Fibroblast of skin of right biceps (primary cell): ENCODE results near the gene NXPE3.
A peak's percentile ranks its signal among the peaks of the same experiment; 100 is the strongest.

ENCODE experiments used
- DNase-seq: peaks from one replicate; pipeline ENCODE4 v3.0.0-alpha.2; 2013

Gene NXPE3

DNA sequence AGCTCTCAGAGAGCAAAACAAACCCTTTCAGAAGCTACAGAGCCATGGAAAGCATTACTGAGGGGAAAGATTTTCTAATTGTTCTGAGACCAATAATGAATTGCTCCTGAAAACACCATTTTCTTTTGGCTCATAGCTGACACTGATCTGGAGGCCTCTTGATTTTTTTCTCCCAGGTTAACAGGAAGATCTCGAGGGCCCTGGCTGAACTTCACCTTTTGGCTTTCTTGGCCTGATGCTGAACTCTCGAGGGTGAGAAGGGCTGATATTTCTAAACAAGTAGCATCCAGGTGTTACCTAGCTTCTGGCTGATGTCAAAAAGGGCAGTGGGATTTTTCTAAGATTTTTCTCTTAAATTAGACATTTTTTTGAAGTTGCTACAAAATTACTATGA, 50.4 kb downstream of the NXPE3 start:
- no peak for DNase-seq

DNA sequence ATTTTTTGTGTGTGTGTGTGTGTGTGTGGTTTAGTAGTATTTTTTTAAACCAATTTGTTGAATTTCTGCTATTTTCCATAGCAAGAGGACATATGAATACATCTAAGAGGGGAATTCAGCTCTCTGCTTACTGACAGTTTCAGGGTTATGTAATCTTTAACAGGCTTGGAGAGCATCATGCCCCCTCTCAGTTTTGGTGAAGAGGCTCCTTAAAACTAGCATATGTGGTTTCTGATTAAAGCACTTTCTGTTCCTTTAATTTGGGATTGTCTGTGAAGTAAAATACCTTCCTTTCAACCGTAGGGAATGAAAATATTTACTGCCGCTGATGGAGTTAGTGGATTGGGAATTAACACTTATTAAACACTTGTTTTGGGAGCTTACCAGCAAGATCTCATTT, 50.9 kb downstream of the NXPE3 start:
- no peak for DNase-seq

DNA sequence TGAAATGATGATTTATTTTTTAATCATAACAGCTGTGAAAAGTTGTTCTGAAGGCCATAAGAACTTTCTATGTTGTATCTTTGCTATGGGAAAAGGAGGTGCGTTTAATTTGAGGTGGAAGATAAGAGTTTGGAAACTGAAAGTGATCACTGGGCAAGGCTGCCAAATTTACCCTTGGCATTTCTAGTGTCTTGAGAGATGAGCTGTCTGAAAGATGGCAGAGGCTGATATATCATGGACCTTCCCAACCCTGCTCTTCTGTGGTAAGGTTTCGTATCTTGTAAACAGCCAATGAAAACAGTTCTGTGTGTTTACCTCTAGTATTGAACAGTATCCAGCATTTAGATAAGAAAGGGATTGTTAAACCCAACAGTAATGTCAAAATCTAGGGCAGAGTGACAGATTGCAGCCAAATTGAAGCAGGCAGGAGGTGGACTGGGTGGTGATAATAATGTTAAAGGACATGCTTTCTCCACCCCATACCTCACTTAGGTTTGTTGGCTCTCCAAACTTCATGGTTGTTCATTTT, 54.5 kb downstream of the NXPE3 start:
- no peak for DNase-seq

DNA sequence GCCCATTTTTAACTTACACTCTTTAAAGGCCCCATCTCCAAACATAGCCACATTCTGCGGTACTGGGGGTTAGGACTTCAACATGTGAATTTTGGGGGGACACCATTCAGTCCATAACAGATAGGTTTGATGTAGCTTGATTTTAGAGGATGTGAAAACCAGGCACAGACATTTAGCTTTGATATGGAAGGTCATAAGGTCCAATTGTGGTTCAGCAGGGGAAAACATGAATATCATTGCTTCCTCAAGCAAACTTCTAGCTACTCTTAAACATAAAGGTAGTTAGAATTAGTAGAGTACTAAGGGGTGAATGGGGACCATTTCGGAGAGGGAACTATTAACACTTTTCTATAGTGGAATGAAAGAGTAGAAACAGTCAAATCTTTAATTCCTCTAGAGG, 56.7 kb downstream of the NXPE3 start:
- DNase-seq, result no peak

DNA sequence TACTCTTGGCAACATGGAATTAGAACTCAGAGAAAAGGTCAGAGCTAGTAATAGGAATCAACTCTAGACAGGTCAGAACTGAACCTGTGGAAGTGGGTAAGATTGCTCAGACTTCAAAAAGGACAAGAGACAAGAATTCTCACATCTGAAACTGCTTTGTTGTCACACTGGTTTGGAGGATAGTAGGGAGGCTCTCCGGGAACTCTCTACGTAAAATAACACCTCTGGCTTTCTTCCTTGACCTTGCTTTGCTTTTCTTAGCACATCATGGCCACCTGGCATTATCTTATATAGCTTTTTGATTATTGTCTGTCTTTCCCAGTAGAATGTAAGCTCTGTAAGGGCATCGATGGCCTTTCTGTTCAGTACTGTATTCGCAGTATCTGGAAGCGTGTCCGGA, 57.1 kb downstream of the NXPE3 start:
- no peak for DNase-seq

DNA sequence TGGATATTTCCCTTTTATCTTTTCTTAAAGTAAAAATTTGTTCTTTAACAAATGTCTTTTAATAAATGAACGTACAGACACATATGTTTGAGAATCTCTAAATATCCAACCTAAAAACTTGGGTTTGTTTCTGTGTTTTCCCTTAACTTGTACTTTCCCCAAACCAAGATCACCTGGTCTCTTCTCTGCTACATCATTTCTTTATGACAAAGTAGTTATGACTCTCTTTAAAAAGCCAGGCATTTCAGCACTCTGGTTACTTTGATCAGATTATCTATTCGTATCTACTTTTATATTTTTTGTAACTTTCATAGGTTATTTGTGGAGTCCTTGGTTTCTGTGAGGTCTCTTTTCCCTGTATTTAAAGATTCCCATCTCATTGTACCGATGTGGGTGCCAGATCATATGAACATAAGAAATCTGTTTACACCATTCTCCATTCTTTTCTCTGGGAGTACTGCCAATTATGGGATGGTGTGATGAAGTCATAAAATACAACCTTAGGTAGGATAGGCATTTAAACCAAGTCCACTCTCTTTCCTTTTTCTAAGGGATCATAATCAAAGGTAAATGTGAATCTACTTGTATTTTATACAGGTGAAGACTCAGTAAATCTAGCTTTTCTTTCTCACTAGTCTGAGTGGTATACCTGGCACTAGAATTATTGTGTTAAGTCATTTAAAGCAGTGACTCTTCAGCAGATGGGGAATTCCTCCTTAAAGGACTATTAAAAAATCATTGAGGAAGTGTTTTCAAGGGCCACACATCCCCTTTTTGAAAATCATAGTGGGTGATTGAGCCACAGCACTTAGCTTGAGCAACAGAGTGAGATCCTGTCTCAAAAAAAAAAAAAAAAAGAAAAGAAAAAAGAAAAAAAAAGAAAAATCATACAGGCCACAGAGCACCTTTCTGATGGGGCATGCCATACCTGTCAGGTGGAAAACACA, 57.9 kb downstream of the NXPE3 start:
- peak; percentile 69 for DNase-seq

DNA sequence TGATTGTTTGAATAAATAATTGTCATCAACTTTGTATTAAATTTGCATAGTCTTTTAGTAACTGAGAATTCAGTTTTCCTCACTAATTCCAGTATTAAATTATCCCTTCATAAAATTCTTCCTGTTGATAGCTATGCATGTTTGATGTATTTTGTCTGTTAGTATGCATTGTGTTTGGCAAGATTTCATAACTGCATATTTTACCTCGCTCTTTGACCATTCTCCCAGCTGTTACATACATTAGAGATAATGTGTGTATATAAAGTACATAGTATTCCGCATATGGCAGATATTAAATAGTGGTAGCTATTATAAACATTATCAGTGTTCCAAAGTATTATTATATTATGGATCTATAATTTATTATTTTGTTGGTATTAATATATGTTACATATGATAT, 59.7 kb downstream of the NXPE3 start:
- no peak for DNase-seq

DNA sequence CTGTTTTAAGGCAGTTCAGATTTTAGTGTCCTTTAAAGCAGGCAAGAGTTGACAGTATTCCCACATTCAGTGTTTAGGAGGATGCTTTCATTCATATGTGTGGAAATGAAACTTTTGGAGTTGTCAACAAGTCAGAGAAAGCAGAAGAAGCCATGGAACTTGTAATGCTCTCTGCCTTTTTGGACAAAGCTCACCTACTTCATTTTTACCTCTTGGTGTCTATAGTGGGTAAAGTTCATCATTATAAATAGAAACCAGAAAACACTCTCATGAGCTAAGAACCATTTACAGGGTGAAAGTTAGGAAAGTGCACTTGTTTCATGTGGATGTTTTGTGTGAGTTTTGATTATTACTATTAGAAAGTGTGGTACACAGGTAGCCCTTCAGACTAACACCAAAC, 61.1 kb downstream of the NXPE3 start:
- no peak for DNase-seq

DNA sequence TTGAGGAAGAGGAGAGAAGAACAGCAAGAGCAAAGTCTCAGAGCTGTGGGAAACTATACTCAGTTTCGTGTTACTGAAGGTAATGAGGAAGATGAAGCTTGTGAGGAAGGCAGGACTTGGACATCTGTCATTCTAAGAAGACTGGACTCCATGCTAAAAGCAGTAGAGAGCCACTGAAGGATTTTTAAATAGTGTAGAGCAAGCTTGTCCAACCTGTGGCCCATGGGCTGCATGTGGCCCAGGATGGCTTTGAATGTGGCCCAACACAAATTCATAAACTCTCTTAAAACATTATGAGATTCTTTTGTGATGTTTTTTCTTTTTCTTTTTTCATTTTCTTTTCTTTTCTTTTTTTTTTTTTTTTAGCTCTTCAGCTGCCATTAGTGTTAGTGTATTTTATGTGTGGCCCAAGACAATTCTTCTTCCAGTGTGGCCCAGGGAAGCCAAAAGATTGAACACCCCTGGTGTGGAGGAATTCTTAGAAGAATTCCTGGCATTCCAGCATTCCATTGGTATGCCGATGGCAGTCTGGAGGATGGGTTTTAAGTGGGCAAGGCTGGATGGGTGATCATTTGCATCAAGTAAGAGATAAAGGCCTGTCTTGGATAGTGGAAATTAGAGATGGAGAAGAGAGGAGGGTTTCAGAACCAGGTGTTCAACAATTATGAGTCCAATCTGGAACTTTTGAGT, 63.4 kb downstream of the NXPE3 start:
- DNase-seq, result peak; percentile 77

DNA sequence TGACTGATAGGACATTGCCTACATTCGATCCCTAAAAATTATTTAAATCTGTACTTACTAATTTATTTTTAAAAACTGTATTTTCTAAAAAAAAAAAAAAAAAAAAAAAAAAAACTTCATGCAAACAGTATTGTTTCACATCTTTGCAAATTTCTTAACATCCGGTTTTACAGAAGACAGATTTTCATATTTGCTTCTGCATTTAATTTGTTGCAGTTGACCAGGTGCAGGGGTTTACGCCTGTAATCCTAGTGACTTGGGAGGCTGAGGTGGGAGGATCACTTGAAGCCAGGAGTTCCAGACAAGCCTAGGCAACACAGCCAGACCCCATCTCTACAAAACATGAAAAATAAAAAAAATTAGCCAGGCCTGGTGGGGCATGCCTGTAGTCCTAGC, 63.9 kb downstream of the NXPE3 start:
- no peak for DNase-seq

DNA sequence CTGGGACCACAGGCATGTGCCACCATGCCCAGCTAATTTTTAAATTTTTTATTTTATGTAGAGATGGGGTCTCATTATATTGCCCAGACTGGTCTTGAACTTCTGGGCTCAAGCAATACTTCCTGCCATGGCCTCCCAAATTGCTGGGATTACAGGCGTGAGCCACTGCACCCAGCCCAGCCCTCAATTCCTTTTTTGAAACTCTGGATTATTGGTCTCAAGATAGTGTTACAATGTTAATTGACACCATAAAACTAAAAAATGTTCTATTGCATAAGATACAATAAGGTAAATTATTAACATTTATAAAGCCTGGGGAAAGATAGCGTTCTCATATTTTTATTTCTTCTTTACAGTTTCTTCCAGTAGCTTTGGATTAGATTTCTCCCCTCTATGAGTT, 66.4 kb downstream of the NXPE3 start:
- no peak for DNase-seq

DNA sequence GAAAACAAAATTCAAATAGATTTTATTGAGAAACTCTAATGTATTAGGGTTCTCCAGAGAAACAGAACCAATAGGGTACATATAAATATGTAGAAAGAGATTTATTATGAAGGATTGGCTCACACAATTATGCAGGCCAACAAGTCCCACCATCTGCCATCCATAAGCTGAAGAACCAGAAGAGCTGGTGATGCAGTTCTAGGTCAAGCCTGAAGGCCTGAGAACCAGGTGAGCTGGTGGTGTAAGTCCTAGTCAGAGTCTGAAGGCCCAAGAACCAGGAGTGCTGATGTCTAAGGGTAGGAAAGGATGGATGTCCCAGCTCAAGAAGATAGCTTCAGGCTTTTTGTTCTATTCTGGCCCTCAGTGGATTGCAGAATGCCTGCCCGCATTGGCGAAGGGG, 67.7 kb downstream of the NXPE3 start:
- DNase-seq, result no peak

DNA sequence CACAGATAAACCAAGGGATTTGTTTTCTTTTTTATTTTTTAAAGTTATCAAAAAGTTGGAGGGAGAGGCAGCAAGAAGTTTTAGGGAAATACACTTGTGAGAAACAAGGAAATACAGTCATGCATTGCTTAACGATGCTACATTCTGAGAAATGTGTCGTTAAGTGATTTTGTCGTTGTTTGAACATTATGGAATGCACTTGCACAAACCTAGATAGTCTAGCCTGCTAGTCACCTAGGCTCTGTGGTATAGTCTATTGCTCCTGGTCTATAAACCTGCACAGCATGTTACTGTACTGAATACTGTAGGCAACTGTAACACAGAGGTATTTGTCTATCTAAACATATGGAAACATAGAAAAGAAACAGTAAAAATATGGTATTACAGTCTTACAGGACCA, 68.3 kb downstream of the NXPE3 start:
- DNase-seq, result no peak

DNA sequence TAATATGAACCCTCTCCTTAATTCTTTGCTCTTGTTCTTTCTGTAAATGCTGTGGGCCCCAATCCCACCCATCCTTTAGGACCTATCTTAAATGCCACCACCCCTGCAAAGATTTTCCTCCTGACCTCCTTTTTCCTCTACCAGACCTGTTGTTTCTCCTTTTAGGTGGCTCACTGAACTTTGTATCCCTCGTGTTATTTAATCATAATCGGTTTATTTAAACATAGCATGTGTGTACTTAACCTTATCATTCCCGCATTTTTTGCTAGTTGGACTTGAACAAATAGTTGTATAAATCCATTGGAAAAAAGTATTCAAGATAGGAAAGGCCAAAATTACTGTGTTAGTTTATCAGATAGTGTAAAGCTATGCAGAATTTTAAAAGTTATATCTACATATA, 69.3 kb downstream of the NXPE3 start:
- DNase-seq, result no peak

DNA sequence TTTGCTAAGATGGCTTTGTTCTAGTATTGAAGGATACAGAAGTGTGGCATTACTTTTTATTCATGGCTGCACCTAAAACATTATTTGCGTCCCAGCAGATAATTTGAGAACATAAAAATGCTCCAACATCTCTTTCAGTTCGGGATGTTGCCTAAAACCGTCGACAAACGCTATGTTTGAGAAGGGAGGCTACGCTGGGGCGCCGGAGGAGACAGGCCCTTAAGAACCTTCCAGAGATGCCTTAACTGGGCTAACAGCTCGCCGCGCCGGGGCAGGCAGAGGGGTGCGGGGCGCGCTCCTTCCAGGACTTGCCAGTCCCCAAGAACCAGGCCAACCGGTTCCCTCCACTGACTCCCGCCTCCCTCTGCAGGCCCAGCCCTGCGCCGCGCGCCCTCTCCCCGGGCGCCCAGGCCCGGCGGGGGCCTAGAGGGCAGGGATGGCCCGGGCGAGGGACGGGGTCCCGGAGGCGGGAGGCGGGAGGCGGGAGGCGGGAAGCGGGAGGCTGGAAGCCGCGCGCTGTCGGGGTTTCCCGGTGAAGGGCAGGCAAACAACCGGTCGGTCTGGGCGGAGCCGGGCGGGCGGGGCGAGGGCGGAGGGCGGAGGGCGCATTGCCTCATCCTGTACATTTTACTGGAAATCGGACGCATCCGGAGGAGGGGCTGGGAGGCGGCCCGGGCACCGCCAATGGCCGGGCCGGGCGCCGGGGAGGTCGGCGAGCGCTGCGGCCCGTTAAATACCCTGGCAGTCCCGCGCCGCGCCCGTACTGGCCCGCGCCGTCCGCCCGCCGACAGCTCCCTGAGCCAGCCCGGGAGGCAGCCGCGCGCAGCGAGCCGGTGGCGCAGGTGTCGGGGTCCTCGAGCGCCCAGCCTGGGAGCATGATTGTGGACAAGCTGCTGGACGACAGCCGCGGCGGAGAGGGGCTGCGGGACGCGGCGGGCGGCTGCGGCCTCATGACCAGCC, 70.0 kb downstream of the NXPE3 start, which contains the start of gene NFKBIZ:
NFKBIZ (plus strand) TSS at position 761 of the 960 bp plus-strand sequence; CDS start at position 876, 115 bp downstream.
- DNase-seq, result peak; percentile 94

DNA sequence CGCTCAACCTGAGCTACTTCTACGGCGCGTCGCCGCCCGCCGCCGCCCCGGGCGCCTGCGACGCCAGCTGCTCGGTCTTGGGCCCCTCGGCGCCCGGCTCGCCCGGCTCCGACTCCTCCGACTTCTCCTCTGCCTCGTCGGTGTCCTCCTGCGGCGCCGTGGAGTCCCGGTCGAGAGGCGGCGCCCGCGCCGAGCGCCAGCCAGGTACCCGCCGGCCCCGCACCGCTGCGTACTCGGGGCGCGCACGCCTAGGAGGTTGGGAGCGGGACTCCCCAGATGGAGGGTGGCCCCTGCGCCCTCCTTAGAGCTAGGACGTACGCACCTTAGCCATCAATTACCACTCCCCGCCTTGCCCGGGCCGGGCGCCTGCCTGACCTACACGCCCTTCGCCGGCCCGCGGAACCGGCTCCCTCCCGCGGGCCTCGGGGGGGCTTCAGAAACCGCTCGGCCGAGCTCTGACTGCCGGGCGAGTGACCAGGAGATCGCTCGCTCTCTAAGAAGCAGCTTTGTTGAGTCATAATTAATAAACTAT, 70.8 kb downstream of the NXPE3 start:
- DNase-seq, result peak; percentile 43

DNA sequence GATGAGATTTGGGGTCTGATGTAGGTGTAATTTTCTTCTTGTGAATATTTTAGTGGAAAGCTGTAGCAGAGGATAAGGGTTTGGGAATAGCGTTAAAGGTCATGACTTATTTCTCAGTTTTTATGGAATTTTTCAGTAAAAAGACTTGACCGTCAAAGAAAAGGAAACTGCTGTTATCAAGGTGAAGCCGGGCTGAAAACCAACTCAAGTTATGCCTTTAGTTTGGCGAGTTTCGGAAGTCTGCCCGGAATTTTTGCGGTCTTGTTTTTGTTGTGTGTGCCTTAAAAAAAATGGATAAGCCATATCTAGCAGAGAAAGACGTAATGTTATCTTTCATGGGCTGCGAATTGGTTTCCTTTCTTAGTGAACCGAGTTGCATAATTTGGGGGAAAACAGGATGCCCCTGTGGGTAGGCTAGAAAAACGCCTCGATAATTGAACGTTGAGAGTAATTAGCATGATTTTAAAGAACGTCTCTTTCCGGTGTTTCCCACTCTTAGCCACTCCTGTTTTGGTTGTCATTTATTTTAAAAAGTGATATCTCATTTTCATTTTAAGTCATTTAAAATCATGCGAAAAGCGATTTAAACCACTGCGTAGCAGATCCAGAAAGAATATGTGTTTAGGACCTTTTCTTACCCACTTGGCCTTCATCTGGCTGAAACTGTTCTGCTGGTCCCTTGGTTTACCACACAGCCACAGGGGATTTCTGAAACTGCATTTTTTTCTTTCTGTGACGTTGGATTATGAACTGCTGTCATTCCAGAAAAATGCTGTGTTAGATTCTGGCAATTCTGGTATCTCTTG, 71.4 kb downstream of the NXPE3 start:
- DNase-seq, result peak; percentile 86

DNA sequence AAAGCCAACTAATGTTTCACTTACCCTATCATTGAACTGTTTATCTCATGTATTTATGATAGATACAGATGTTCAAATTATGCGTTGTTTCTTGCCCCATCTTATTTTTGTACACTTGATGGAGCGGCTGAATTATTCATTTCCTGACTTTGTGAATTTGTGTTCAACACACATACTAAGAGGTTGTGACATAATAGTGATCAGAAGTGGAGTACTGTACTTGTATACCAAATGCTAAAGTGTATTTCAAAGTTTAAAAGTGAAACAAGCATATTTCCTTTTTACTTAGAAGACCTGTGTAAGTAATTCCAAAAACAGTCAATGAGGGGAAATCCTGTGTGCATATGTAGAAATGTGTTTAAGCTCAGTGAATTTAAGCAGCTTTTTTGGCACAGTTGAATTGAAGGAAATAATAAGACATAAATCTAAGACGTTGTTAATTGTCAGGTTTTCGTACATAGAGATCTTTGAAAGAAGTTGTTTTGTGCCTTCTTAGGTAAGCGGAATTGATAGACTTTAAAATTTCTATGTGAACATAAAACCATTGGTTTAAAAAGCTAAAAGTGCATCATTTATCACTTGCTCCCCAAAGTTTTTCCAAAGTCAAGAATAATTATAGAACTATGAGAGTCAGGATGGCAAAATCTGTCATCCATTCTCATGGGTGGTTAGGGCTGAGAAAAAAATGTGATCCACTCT, 72.2 kb downstream of the NXPE3 start:
- DNase-seq, result no peak

DNA sequence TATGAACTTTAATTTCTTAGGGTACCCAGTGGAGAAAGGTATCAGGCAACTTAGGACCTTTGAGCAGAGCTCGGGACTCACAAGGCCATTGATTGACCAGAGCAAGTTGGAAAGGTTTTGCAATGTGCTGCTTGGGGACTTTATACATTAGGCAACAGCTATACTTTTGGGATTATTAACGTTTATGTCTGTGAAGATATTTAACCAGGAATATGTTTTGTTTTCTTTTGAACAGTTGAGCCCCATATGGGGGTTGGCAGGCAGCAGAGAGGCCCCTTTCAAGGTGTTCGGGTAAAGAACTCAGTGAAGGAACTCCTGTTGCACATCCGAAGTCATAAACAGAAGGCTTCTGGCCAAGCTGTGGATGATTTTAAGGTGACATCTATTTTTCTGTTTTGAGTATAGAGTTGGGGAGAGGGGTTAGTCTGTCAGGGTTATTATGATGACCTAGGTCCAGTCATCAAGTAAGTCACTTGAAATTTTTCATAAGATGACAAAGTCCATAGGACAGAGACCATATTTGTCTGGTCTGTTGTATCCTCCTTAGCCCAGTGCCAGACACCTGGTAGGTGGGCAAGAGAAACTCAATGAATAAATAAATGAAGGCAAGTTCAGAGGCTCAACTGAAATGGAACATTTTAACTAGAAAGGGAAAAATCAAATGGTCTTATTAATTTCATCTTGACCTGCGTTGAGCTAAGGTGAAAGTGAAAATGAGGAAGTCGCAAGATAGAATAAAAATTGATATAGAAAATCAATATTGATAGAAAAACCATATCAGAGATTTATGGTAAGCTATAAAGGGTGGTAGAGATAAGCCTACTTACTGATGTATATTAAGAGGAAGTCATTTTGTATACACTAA, 73.1 kb downstream of the NXPE3 start:
- DNase-seq, result no peak
